A549 (cell line): ENCODE measurements around the gene SPG11.
"Not testable (repeated sequence)": the region's sequence is repeated elsewhere in the genome, so short reads cannot be mapped to it uniquely, and the experiment has no call there.

Experiments
- BHLHE40 ChIP-seq: IDR thresholded peaks from 2 replicates; pipeline ENCODE4 v1.6.1; 2012; ENCODE audit warnings: low read depth, low read length, inconsistent platforms
- RAD21 ChIP-seq, 2 experiments: fragments of >200 bp in 1 of 2; sonication (Bioruptor Twin) in 1 of 2; formaldehyde crosslinking in 1 of 2; IDR thresholded peaks in 1 of 2; conservative IDR thresholded peaks in 1 of 2; 2 replicates in 1 of 2; 3 replicates in 1 of 2; pipeline ENCODE4 v1.6.1; 2012 to 2018; ENCODE audit warnings: inconsistent platforms in 1 of 2
- TF ChIP-seq, protein P1 (sequence below): IDR thresholded peaks from 2 replicates; pipeline ENCODE4 v1.6.1; 2012; ENCODE audit warnings: low read depth, borderline replicate concordance

- TF ChIP-seq, protein P1, sequence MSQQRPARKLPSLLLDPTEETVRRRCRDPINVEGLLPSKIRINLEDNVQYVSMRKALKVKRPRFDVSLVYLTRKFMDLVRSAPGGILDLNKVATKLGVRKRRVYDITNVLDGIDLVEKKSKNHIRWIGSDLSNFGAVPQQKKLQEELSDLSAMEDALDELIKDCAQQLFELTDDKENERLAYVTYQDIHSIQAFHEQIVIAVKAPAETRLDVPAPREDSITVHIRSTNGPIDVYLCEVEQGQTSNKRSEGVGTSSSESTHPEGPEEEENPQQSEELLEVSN: not testable (repeated sequence)
- not testable (repeated sequence) for TF ChIP-seq BHLHE40; RAD21 (conservative IDR thresholded peaks at IDR 0.05 in 1 of 2, IDR thresholded peaks at IDR 0.05 in 1 of 2)
Measured at GRCh38 chr15:44700676-44701075, 37.2 kb upstream of the SPG11 start.
